Measurements from ENCODE around the gene NR2C1. TPM values are rescaled to one million over a fixed set of nuclear protein-coding genes. Genes with fewer than 3 reads are reported as not detected.

NR2C1 gene
- total and polyA plus RNA-seq, 2 of the 8 experiments (the other 6 are each of a cell fraction or from before 2014, with no cell fraction given): 22.8 to 48.3 TPM

GRCh38 chr12:95006206-95006605 lies 67.2 kb downstream of the NR2C1 start:
- Histone ChIP-seq H2AFZ (ENCODE audit: low read length) (no peak overlapping the region), H3K79me2 (ENCODE audit: control insufficient read depth in 1 of 2, insufficient read depth in 2 of 2, low read length in 2 of 2) (peaks cover 0 to 7% of the 10 kb centered on the region in 2 experiments; a peak in 2 of 4 replicates), H3K36me3 (ENCODE audit: control insufficient read depth in 2 of 4, insufficient read depth in 4 of 4, low read length in 3 of 4) (no peaks in the 10 kb centered on the region), H2BK15ac (ENCODE audit: low read length) (no peak overlapping the region), H3K4ac (replicated peaks; ENCODE audit: insufficient read length, low read depth, low read length) (no peak overlapping the region), H3K56ac (replicated peaks; ENCODE audit: insufficient read length, low read depth, low read length) (no peak overlapping the region), H2BK20ac (ENCODE audit: low read length) (no peak overlapping the region), H3K4me1 (replicated peaks in 1 of 4; ENCODE audit: control insufficient read depth in 3 of 4, insufficient read depth in 4 of 4, low read length in 3 of 4) (no peaks in the 10 kb centered on the region), H2AK5ac (ENCODE audit: low read depth, low read length) (no peak overlapping the region), H4K5ac (ENCODE audit: insufficient read length, low read depth, low read length) (no peak overlapping the region), H3K27ac (ENCODE audit: low read depth, low read length) (no peak overlapping the region), H3K23ac (ENCODE audit: insufficient read length) (no peak overlapping the region), H3K9me3 (ENCODE audit: insufficient read depth in 2 of 2, low read depth in 1 of 2, low read length in 1 of 2) (peaks cover 0 to 2% of the 10 kb centered on the region in 2 experiments; a peak in 1 of 4 replicates), H3K79me1 (ENCODE audit: low read depth, low read length) (no peaks in the 10 kb centered on the region), H2BK120ac (replicated peaks; ENCODE audit: low read depth, low read length) (no peak overlapping the region), H3K14ac (ENCODE audit: insufficient read length) (no peak overlapping the region), H2BK5ac (ENCODE audit: low read depth, low read length) (no peak overlapping the region), H3K27me3 (replicated peaks in 1 of 4; ENCODE audit: control insufficient read depth in 3 of 4, extremely low read depth in 1 of 4, insufficient read depth in 3 of 4, low read length in 3 of 4) (no peaks in the 10 kb centered on the region), H3K4me3 (ENCODE audit: extremely low read depth in 1 of 4, insufficient read depth in 2 of 4, low read depth in 3 of 4, low read length in 4 of 4) (no peak overlapping the region), H3K18ac (ENCODE audit: extremely low read depth, low read length) (no peak overlapping the region), H4K20me1 (replicated peaks in 1 of 2; ENCODE audit: control insufficient read depth in 1 of 2, insufficient read depth in 2 of 2, low read length in 2 of 2) (no peaks in the 10 kb centered on the region), H4K8ac (ENCODE audit: extremely low read depth, insufficient read depth, low read length) (no peak overlapping the region), H2BK12ac (ENCODE audit: low read depth, low read length) (no peak overlapping the region), H4K91ac (replicated peaks; ENCODE audit: insufficient read length, low read length) (no peak overlapping the region), H3K4me2 (ENCODE audit: insufficient read depth in 1 of 2, low read depth in 2 of 2, low read length in 2 of 2) (no peak overlapping the region), H3K23me2 (ENCODE audit: low read depth, low read length) (no peaks in the 10 kb centered on the region), H3K9ac (replicated peaks in 1 of 4; ENCODE audit: extremely low read depth in 1 of 4, low read depth in 3 of 4, low read length in 3 of 4) (no peak overlapping the region)
- 86% methylated on average over 4 of the region's 4 CpGs; no CpG with 5 or more reads in 1 of the 2 experiments for WGBS, 2 experiments (ENCODE audit: extremely low coverage in 1 of 2, insufficient coverage in 1 of 2, insufficient read length in 1 of 2, insufficient replicate concordance in 2 of 2, low coverage in 1 of 2, low lambda C conversion rate in 2 of 2, missing lambda C conversion rate in 1 of 2)
- CTCF ChIA-PET (ENCODE audit: partially characterized antibody): no interaction called here
- POLR2A ChIA-PET (ENCODE audit: partially characterized antibody): no interaction called here
- no peak for DNase-seq (ENCODE audit: low read depth in 1 of 2, low spot score in 2 of 2)
- FAIRE-seq: no peak
- TF ChIP-seq SIN3A (conservative IDR thresholded peaks at IDR 0.05 in 1 of 2, IDR thresholded peaks at IDR 0.05 in 1 of 2; ENCODE audit: low read depth in 1 of 2, low read length in 2 of 2): no peak
- TF ChIP-seq RAD21 (IDR thresholded peaks at IDR 0.05 in 1 of 2, conservative IDR thresholded peaks at IDR 0.05 in 1 of 2; ENCODE audit: low read depth in 2 of 2, low read length in 2 of 2): no peak
- TF ChIP-seq E2F6 (IDR thresholded peaks at IDR 0.05): no peak
- TF ChIP-seq EP300 (IDR thresholded peaks at IDR 0.05; ENCODE audit: borderline replicate concordance in 1 of 2, low read depth in 2 of 2, low read length in 2 of 2): no peak
- TF ChIP-seq EZH2 (IDR thresholded peaks at IDR 0.05; ENCODE audit: low read depth, low read length, severe bottlenecking): no peak
- no peak for TF ChIP-seq TAF1 (IDR thresholded peaks at IDR 0.05; ENCODE audit: low read depth, low read length)
- no peak for TF ChIP-seq USF2 (IDR thresholded peaks at IDR 0.05; ENCODE audit: low read length)
- no peak for TF ChIP-seq SP2 (IDR thresholded peaks at IDR 0.05; ENCODE audit: low read length)
